Measurements from ENCODE around the gene CHID1. TPM values are rescaled to one million over a fixed set of nuclear protein-coding genes. Genes with fewer than 3 reads are reported as not detected.
A peak's percentile ranks its signal among the peaks of the same experiment; 100 is the strongest.

Gene CHID1
- total and polyA plus RNA-seq, 2 experiments from 2014 or later, result 54.1 to 67.3 TPM

GRCh38 chr11:933142-933851 lies 22.7 kb upstream of the CHID1 start:
- no peak for DNase-seq (ENCODE audit: low spot score)
- H3K27ac ChIP-seq (ENCODE audit: low read depth), result peak overlapping the region; percentile 56
- peak overlapping the region; percentile 26; the same call in 1 of the 2 replicates for H3K4me3 ChIP-seq
- no peaks in the 10 kb centered on the region for H3K9me2 ChIP-seq (ENCODE audit: insufficient read depth)
- no peaks in the 10 kb centered on the region for H3K9me3 Mint-ChIP-seq
- H3K27me3 Mint-ChIP-seq (ENCODE audit: insufficient read depth, low read depth, poor library complexity), result peaks cover 8% of the 10 kb centered on the region
- H3K27me3 ChIP-seq (ENCODE audit: insufficient read depth), result no peaks in the 10 kb centered on the region
- no peak overlapping the region for H2AFZ ChIP-seq
- H3K79me2 ChIP-seq (replicated peaks; ENCODE audit: insufficient read depth), result peaks cover 91% of the 10 kb centered on the region
- no peak for ATAC-seq
- no peak for TF ChIP-seq ZNF114 (CRISPR knock-in tag; IDR thresholded peaks at IDR 0.05)
- no peak for TF ChIP-seq JUNB (IDR thresholded peaks at IDR 0.05; ENCODE audit: unreplicated experiment)
- no peak for TF ChIP-seq CTCF (conservative IDR thresholded peaks at IDR 0.05; ENCODE audit: low read depth in 2 of 2)
- no peak for TF ChIP-seq CREB1 (CRISPR knock-in tag; IDR thresholded peaks at IDR 0.05; ENCODE audit: low read depth)
- TF ChIP-seq ETS1 (IDR thresholded peaks at IDR 0.05), result no peak
- no peak for TF ChIP-seq ZNF331 (CRISPR knock-in tag; IDR thresholded peaks at IDR 0.05; ENCODE audit: low read depth)
- no peak for TF ChIP-seq REST (IDR thresholded peaks at IDR 0.05; ENCODE audit: unreplicated experiment)
- peak overlapping the region; percentile 46 for H3K4me2 ChIP-seq
- H3K4me3 Mint-ChIP-seq, result peak overlapping the region; percentile 32; the same call in 2 of the 3 replicates
- H3K4me1 Mint-ChIP-seq, result peaks cover 52% of the 10 kb centered on the region
- H3F3A ChIP-seq (replicated peaks; ENCODE audit: low read depth), result peaks cover 15% of the 10 kb centered on the region
- peak overlapping the region; percentile 88; the same call in 1 of the 2 replicates for H3K27ac Mint-ChIP-seq
- H3K36me3 ChIP-seq (ENCODE audit: insufficient read depth), result no peaks in the 10 kb centered on the region
- peaks cover 11% of the 10 kb centered on the region; the same call in 2 of the 3 replicates for H3K36me3 Mint-ChIP-seq (ENCODE audit: low read depth)
- peaks cover 20% of the 10 kb centered on the region; the same call in 1 of the 2 replicates for H4K20me1 ChIP-seq (replicated peaks; ENCODE audit: insufficient read depth)
- H3K4me1 ChIP-seq (ENCODE audit: insufficient read depth), result peaks cover 48% of the 10 kb centered on the region

GRCh38 chr11:932435-932834 lies 21.8 kb upstream of the CHID1 start:
- Mint-ChIP-seq H3K27me3 (ENCODE audit: insufficient read depth, low read depth, poor library complexity) (peaks cover 8% of the 10 kb centered on the region), H3K9me3 (no peaks in the 10 kb centered on the region), H3K36me3 (ENCODE audit: low read depth) (peaks cover 15% of the 10 kb centered on the region), H3K4me3 (0 out of 3 replicates have a peak overlapping the region, but pooled peaks have one; percentile 8), H3K27ac (peak overlapping the region; percentile 88), H3K4me1 (peaks cover 44% of the 10 kb centered on the region)
- DNase-seq (ENCODE audit: low spot score) (no peak), ATAC-seq (no peak)
- H3K27ac ChIP-seq (ENCODE audit: low read depth), result peak overlapping the region; percentile 56; the same call in 1 of the 2 replicates
- H3K4me2 ChIP-seq, result peak overlapping the region; percentile 46; the same call in 1 of the 2 replicates
- peaks cover 23% of the 10 kb centered on the region; the same call in 1 of the 2 replicates for H4K20me1 ChIP-seq (replicated peaks; ENCODE audit: insufficient read depth)
- H3F3A ChIP-seq (replicated peaks; ENCODE audit: low read depth), result peaks cover 15% of the 10 kb centered on the region
- no peaks in the 10 kb centered on the region for H3K36me3 ChIP-seq (ENCODE audit: insufficient read depth)
- peaks cover 95% of the 10 kb centered on the region for H3K79me2 ChIP-seq (replicated peaks; ENCODE audit: insufficient read depth)
- H3K4me3 ChIP-seq, result no peak overlapping the region
- H3K27me3 ChIP-seq (ENCODE audit: insufficient read depth), result no peaks in the 10 kb centered on the region
- no peak for TF ChIP-seq CREB1 (CRISPR knock-in tag; IDR thresholded peaks at IDR 0.05; ENCODE audit: low read depth)
- no peak for TF ChIP-seq NANOG (IDR thresholded peaks at IDR 0.05; ENCODE audit: borderline replicate concordance)
- no peak for TF ChIP-seq CTCF (conservative IDR thresholded peaks at IDR 0.05; ENCODE audit: low read depth in 2 of 2)
- no peak for TF ChIP-seq ETS1 (IDR thresholded peaks at IDR 0.05)
- no peak for TF ChIP-seq JUNB (IDR thresholded peaks at IDR 0.05; ENCODE audit: unreplicated experiment)
- TF ChIP-seq EZH2phosphoT487 (IDR thresholded peaks at IDR 0.05; ENCODE audit: unreplicated experiment), result no peak
- H2AFZ ChIP-seq, result no peak overlapping the region
- peaks cover 39% of the 10 kb centered on the region for H3K4me1 ChIP-seq (ENCODE audit: insufficient read depth)
- H3K9me2 ChIP-seq (ENCODE audit: insufficient read depth), result no peaks in the 10 kb centered on the region

Data from GM23338 (cell line).